GM21576 (cell line): ENCODE measurements around the gene BZW1.

ENCODE experiments used
- ATAC-seq: cut with Tn5 transposase; IDR thresholded peaks from one replicate; pipeline ENCODE4 v1.9.1; 2021; ENCODE audit warnings: mild to moderate bottlenecking, moderate library complexity; ENCODE audit not compliant: unreplicated experiment

Gene BZW1

DNA sequence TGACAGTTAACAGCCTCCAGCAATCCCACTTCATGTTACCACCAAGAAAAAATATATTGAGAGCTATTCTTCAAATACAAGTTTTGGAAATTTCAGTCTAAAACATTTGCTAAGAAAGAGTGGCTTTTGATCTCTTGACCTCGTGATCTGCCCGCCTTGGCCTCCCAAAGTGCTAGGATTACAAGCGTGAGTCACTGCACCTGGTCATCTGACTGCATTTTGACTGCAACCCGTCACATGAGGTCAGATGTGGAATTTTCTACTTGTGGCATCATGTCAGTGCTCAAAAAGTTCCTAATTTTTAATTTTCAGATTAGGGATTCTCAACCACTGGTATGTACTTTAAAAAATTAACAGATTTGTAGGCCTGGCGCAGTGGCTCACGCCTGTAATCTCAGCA is 61.9 kb downstream of the BZW1 start:
- ATAC-seq: no peak
